Thoracic aorta (tissue), 2 donors: ENCODE results near the gene NEDD8. TPM values are rescaled to one million over a fixed set of nuclear protein-coding genes. Genes with fewer than 3 reads are reported as not detected.

Source experiments
- ATAC-seq: fragments of 150-250 bp; one replicate; pipeline ENCODE4 v1.8.0; 2017; ENCODE audit warnings: low read depth; ENCODE audit not compliant: insufficient number of reproducible peaks, low FRiP score
- DNase-seq: peaks from one replicate; pipeline ENCODE4 v3.0.0-alpha.2; 2020; ENCODE audit warnings: low spot score
- H3K27ac ChIP-seq, 2 donors: fragments of 200-600 bp; sonication (generic); 1 replicate in 1 of 2; 2 replicates in 1 of 2; pipeline ENCODE4 v1.5.1; 2016; ENCODE audit warnings: mild to moderate bottlenecking in 2 of 2, moderate library complexity in 2 of 2
- H3K27me3 ChIP-seq: fragments of 200-600 bp; sonication (generic); replicated peaks from 2 replicates; pipeline ENCODE4 v1.6.0; 2016; ENCODE audit warnings: mild to moderate bottlenecking; ENCODE audit not compliant: insufficient read depth
- H3K36me3 ChIP-seq: fragments of 200-600 bp; sonication (generic); one replicate; pipeline ENCODE4 v1.5.1; 2016
- H3K4me1 ChIP-seq, 2 donors: fragments of 200-600 bp; sonication (generic); 1 replicate in 1 of 2; 2 replicates in 1 of 2; pipeline versions ENCODE4 v1.5.1 to v1.6.0; 2016; ENCODE audit warnings: low read depth in 2 of 2, mild to moderate bottlenecking in 1 of 2; ENCODE audit not compliant: control insufficient read depth in 1 of 2
- H3K4me3 ChIP-seq: fragments of 200-600 bp; sonication (generic); 2 replicates; pipeline ENCODE4 v1.5.1; 2016; ENCODE audit warnings: mild to moderate bottlenecking
- H3K9me3 ChIP-seq: fragments of 200-600 bp; sonication (generic); 2 replicates; pipeline ENCODE4 v1.5.1; 2016
- total RNA-seq, 2 donors: library from RNA; depleted of rRNA; stranded (reverse); fragments of >200 nt; gene quantifications; one replicate each; pipeline versions ENCODE4 v1.1.0 to v1.2.3, GENCODE V29; 2016
- TF ChIP-seq, protein P1 (sequence below): fragments of 200-600 bp; sonication (generic); IDR thresholded peaks from one replicate; pipeline ENCODE4 v1.5.1; 2019; ENCODE audit warnings: antibody characterized with exemption

NEDD8 gene
- total RNA-seq, 2 donors from 2014 or later, result 76.0 to 91.4 TPM

- Histone ChIP-seq H3K4me1 (peaks cover 0 to 8% of the 10 kb centered on the region in 2 donors), H3K4me3 (no peak within 1 kb of the TSS), H3K36me3 (peaks cover 9% of the 10 kb centered on the region), H3K9me3 (no peaks in the 10 kb centered on the region), H3K27me3 (no peaks in the 10 kb centered on the region), H3K27ac (no peak within 1 kb of the TSS)
- no peak for DNase-seq
- TF ChIP-seq, protein P1, sequence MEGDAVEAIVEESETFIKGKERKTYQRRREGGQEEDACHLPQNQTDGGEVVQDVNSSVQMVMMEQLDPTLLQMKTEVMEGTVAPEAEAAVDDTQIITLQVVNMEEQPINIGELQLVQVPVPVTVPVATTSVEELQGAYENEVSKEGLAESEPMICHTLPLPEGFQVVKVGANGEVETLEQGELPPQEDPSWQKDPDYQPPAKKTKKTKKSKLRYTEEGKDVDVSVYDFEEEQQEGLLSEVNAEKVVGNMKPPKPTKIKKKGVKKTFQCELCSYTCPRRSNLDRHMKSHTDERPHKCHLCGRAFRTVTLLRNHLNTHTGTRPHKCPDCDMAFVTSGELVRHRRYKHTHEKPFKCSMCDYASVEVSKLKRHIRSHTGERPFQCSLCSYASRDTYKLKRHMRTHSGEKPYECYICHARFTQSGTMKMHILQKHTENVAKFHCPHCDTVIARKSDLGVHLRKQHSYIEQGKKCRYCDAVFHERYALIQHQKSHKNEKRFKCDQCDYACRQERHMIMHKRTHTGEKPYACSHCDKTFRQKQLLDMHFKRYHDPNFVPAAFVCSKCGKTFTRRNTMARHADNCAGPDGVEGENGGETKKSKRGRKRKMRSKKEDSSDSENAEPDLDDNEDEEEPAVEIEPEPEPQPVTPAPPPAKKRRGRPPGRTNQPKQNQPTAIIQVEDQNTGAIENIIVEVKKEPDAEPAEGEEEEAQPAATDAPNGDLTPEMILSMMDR, result no peak
- no peak for ATAC-seq
Observed at GRCh38 chr14:24262821-24263733, 30.9 kb upstream of the NEDD8 start, which contains the start of gene TGM1. Gene TGM1, minus strand, starts transcription at chr14:24263177. Its CDS starts 825 bp downstream, at chr14:24262352.

- TF ChIP-seq, protein P1, result no peak
- Histone ChIP-seq H3K4me1 (peaks cover 0 to 8% of the 10 kb centered on the region in 2 donors), H3K4me3 (no peak overlapping the region), H3K27ac (no peak overlapping the region), H3K9me3 (no peaks in the 10 kb centered on the region), H3K36me3 (peaks cover 9% of the 10 kb centered on the region), H3K27me3 (no peaks in the 10 kb centered on the region)
- ATAC-seq (no peak), DNase-seq (no peak)
Observed at GRCh38 chr14:24261969-24262327, 29.8 kb upstream of the NEDD8 start.

DNA sequence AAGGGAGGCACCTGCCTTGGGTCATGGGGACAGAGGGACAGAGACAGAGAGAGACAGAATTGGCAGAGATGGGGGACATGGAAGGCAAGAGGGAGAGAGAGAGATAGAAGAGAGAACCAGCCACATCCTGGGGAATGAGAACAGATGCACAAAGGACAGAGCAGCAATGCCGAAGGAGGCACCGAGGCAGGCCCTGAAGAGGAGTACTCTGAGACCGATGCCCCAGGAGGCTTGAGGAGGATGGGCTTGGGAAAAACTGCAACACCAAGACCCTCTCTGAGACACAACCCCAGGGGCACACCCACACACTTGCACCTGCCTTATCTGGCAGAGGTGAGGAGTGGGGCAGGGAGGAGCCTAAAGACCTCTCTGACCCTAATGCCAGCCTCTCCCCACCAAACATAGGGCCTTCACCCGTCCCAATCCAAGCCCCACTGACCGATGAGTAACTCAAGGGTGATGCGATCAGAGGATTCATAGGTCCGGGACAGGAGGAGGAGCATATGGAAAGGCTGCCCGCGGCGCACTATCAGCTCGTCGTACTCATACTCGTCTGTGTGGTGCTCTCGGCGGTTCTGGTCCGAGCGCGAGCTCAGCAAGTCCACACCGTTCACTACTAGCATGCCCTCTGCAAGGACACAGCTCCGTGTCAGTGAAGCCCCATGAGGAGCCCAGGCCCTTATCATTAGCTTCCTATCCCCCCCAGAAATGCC, 29.2 kb upstream of the NEDD8 start:
- TF ChIP-seq, protein P1, result no peak
- H3K4me1 ChIP-seq, result peaks cover 0 to 8% of the 10 kb centered on the region in 2 donors
- H3K27ac ChIP-seq, result no peak overlapping the region
- DNase-seq (no peak), ATAC-seq (no peak)
- H3K4me3 ChIP-seq, result no peak overlapping the region
- H3K9me3 ChIP-seq, result no peaks in the 10 kb centered on the region
- H3K27me3 ChIP-seq, result no peaks in the 10 kb centered on the region
- H3K36me3 ChIP-seq, result peaks cover 4% of the 10 kb centered on the region

GRCh38 chr14:24260780-24261157, 28.6 kb upstream of the NEDD8 start:
- H3K4me3 ChIP-seq, result no peak overlapping the region
- TF ChIP-seq, protein P1, result no peak
- no peaks in the 10 kb centered on the region for H3K27me3 ChIP-seq
- no peak overlapping the region for H3K27ac ChIP-seq
- ATAC-seq (no peak), DNase-seq (no peak)
- no peaks in the 10 kb centered on the region for H3K36me3 ChIP-seq
- peaks cover 0 to 8% of the 10 kb centered on the region in 2 donors for H3K4me1 ChIP-seq
- no peaks in the 10 kb centered on the region for H3K9me3 ChIP-seq
